HepG2 (cell line): Measurements from ENCODE around the gene DAD1.

ENCODE experiments used
- BCL6 ChIP-seq: IDR thresholded peaks from 2 replicates; pipeline ENCODE4 v1.6.1; 2016; ENCODE audit warnings: missing genetic modification reagents, missing compliant biosample characterization
- CTCF ChIP-seq: sonication (generic); formaldehyde crosslinking; IDR thresholded peaks from 2 replicates; pipeline ENCODE4 v1.5.0; 2020; ENCODE audit warnings: mild to moderate bottlenecking, missing genetic modification reagents, moderate library complexity
- FOXK1 ChIP-seq: sonication (generic); formaldehyde crosslinking; IDR thresholded peaks from 2 replicates; pipeline ENCODE4 v1.4.0; 2020; ENCODE audit warnings: low read depth, missing genetic modification reagents, borderline replicate concordance
- GABPA ChIP-seq, 2 experiments: IDR thresholded peaks; 2 replicates each; pipeline ENCODE4 v1.6.1; 2011 to 2016; ENCODE audit warnings: low read depth in 2 of 2, low read length in 1 of 2, missing biosample characterization in 1 of 2, missing genetic modification characterization in 1 of 2
- NR2C2 ChIP-seq: sonication (generic); formaldehyde crosslinking; IDR thresholded peaks from 2 replicates; pipeline ENCODE4 v1.4.0; 2020; ENCODE audit warnings: missing genetic modification reagents, mild to moderate bottlenecking, moderate library complexity, borderline replicate concordance
- PAX8 ChIP-seq: sonication (generic); formaldehyde crosslinking; IDR thresholded peaks from 2 replicates; pipeline ENCODE4 v1.8.0; 2022; ENCODE audit warnings: mild to moderate bottlenecking, missing genetic modification reagents, borderline replicate concordance
- POLR2AphosphoS5 ChIP-seq: IDR thresholded peaks from 2 replicates; pipeline ENCODE4 v1.6.1; 2012; ENCODE audit warnings: low read depth, low read length
- XBP1 ChIP-seq: sonication (generic); formaldehyde crosslinking; IDR thresholded peaks from 2 replicates; pipeline ENCODE4 v1.5.0; 2020; ENCODE audit warnings: missing genetic modification reagents
- ZFP1 ChIP-seq: IDR thresholded peaks from 2 replicates; pipeline ENCODE4 v1.6.1; 2016
- ZFP37 ChIP-seq: sonication (generic); formaldehyde crosslinking; IDR thresholded peaks from 2 replicates; pipeline ENCODE4 v1.4.0; 2020; ENCODE audit warnings: missing genetic modification reagents, borderline replicate concordance
- ZKSCAN1 ChIP-seq: fragments of 150-350 bp; IDR thresholded peaks from 2 replicates; pipeline ENCODE4 v1.6.1; 2014; ENCODE audit warnings: low read length
- ZNF607 ChIP-seq: sonication (generic); formaldehyde crosslinking; IDR thresholded peaks from 2 replicates; pipeline ENCODE4 v1.5.1; 2020; ENCODE audit warnings: missing genetic modification reagents, mild to moderate bottlenecking, borderline replicate concordance

- TF ChIP-seq ZFP37 (CRISPR knock-in tag) = no peak
- TF ChIP-seq GABPA (IDR thresholded peaks at IDR 0.05; ENCODE audit: low read depth, low read length) = no peak
- no peak for TF ChIP-seq GABPA (CRISPR knock-in tag; IDR thresholded peaks at IDR 0.05; ENCODE audit: low read depth)
- no peak for TF ChIP-seq NR2C2 (CRISPR knock-in tag)
- TF ChIP-seq POLR2AphosphoS5 = no peak
- no peak for TF ChIP-seq ZKSCAN1
- no peak for TF ChIP-seq CTCF (CRISPR knock-in tag)
- TF ChIP-seq BCL6 (CRISPR knock-in tag) = no peak
- no peak for TF ChIP-seq PAX8 (CRISPR knock-in tag)
- no peak for TF ChIP-seq FOXK1 (CRISPR knock-in tag)
- TF ChIP-seq ZFP1 (CRISPR knock-in tag) = no peak
- TF ChIP-seq ZNF607 (CRISPR knock-in tag) = no peak
- no peak for TF ChIP-seq XBP1 (CRISPR knock-in tag)
Measured at GRCh38 chr14:22538671-22539228, 50.3 kb downstream of the DAD1 start.
